Fibroblast of lung (primary cell): Measurements from ENCODE around the gene MTMR4. TPM values are rescaled to one million over a fixed set of nuclear protein-coding genes. Genes with fewer than 3 reads are reported as not detected.

ENCODE experiments used
- DNase-seq, 2 donors: peaks; one replicate each; pipeline versions ENCODE4 v3.0.0 to v3.0.0-alpha.2; 2010; ENCODE audit warnings: low read depth in 2 of 2
- H2AFZ ChIP-seq: 2 replicates; pipeline ENCODE4 v1.5.1; 2012; ENCODE audit warnings: low read length, control low read depth, inconsistent platforms
- H3K27ac ChIP-seq: 2 replicates; pipeline ENCODE4 v1.5.1; 2011; ENCODE audit warnings: low read length, control low read depth; ENCODE audit not compliant: insufficient read depth
- H3K27me3 ChIP-seq: 2 replicates; pipeline ENCODE4 v1.5.1; 2011; ENCODE audit warnings: mild to moderate bottlenecking, low read length; ENCODE audit not compliant: control insufficient read depth, insufficient read depth
- H3K36me3 ChIP-seq: 2 replicates; pipeline ENCODE4 v1.5.1; 2011; ENCODE audit warnings: low read length; ENCODE audit not compliant: control insufficient read depth, insufficient read depth
- H3K4me1 ChIP-seq: 2 replicates; pipeline ENCODE4 v1.5.1; 2011; ENCODE audit warnings: low read length; ENCODE audit not compliant: control insufficient read depth, insufficient read depth; ENCODE audit errors: extremely low read depth
- H3K4me2 ChIP-seq: 2 replicates; pipeline ENCODE4 v1.5.1; 2011; ENCODE audit warnings: low read length, control low read depth; ENCODE audit not compliant: insufficient read depth; ENCODE audit errors: extremely low read depth
- H3K4me3 ChIP-seq, 4 experiments: fragments of 200-600 bp in 1 of 4; sonication (generic) in 1 of 4; replicated peaks in 1 of 4; 2 replicates each; pipeline ENCODE4 v1.5.1; 2011 to 2016; ENCODE audit warnings: low read length in 4 of 4, low read depth in 3 of 4, mild to moderate bottlenecking in 3 of 4, control low read depth in 2 of 4, inconsistent platforms in 1 of 4, mixed read lengths in 1 of 4; ENCODE audit not compliant: insufficient read depth in 1 of 4; ENCODE audit errors: control extremely low read depth in 1 of 4
- H3K79me2 ChIP-seq: 2 replicates; pipeline ENCODE4 v1.5.1; 2012; ENCODE audit warnings: mild to moderate bottlenecking, low read length, inconsistent platforms; ENCODE audit not compliant: control insufficient read depth, insufficient read depth
- H3K9ac ChIP-seq: 2 replicates; pipeline ENCODE4 v1.5.1; 2011; ENCODE audit warnings: mild to moderate bottlenecking, low read length, control low read depth; ENCODE audit not compliant: insufficient read depth
- H3K9me3 ChIP-seq: 2 replicates; pipeline ENCODE4 v1.5.1; 2012; ENCODE audit warnings: low read depth, low read length; ENCODE audit not compliant: control insufficient read depth, insufficient read depth
- H4K20me1 ChIP-seq: 2 replicates; pipeline ENCODE4 v1.5.1; 2011; ENCODE audit warnings: low read length; ENCODE audit not compliant: control insufficient read depth, insufficient read depth; ENCODE audit errors: extremely low read depth
- CTCF ChIP-seq, 2 donors: IDR thresholded peaks in 1 of 2; conservative IDR thresholded peaks in 1 of 2; 1 replicate in 1 of 2; 2 replicates in 1 of 2; pipeline ENCODE4 v1.5.1; 2011 to 2012; ENCODE audit warnings: low read length in 2 of 2, control low read depth in 1 of 2, inconsistent platforms in 1 of 2, low read depth in 1 of 2, mild to moderate bottlenecking in 1 of 2
- EZH2 ChIP-seq: IDR thresholded peaks from 2 replicates; pipeline ENCODE4 v1.5.1; 2012; ENCODE audit warnings: low read length, control low read depth, mild to moderate bottlenecking; ENCODE audit errors: missing control alignments
- polyA plus RNA-seq, 2 donors: library from polyadenylated mRNA; depleted of rRNA in 1 of 2; stranded (reverse) in 1 of 2; unstranded in 1 of 2; fragments of >200 nt; gene quantifications; 2 replicates each; pipeline ENCODE4 v1.2.1, GENCODE V29; 2011 to 2012; ENCODE audit warnings: missing spikeins in 1 of 2
- total RNA-seq: library from RNA; depleted of rRNA; stranded (reverse); fragments of >200 nt; gene quantifications from 2 replicates; pipeline ENCODE4 v1.2.1, GENCODE V29; 2014

MTMR4 gene
- total and polyA plus RNA-seq, 2 donors (not counting 1 experiment from before 2014, with no cell fraction given): 22.1 to 40.0 TPM

- Histone ChIP-seq H3K27me3 (no peaks in the 10 kb centered on the region), H3K9ac (no peak overlapping the region), H3K79me2 (no peaks in the 10 kb centered on the region)
These were observed 45.5 kb downstream of the MTMR4 start for GRCh38 chr17:58468944-58469343.

GRCh38 chr17:58455491-58455890 lies 58.9 kb downstream of the MTMR4 start:
- Histone ChIP-seq H2AFZ (no peak overlapping the region), H3K9me3 (no peaks in the 10 kb centered on the region), H4K20me1 (no peaks in the 10 kb centered on the region), H3K4me1 (no peaks in the 10 kb centered on the region), H3K27me3 (no peaks in the 10 kb centered on the region), H3K4me2 (no peak overlapping the region), H3K36me3 (no peaks in the 10 kb centered on the region), H3K79me2 (no peaks in the 10 kb centered on the region), H3K27ac (no peak overlapping the region), H3K9ac (no peak overlapping the region), H3K4me3 (no peak overlapping the region)
- TF ChIP-seq EZH2: no peak
- TF ChIP-seq CTCF (conservative IDR thresholded peaks at IDR 0.05 in 1 of 2, IDR thresholded peaks at IDR 0.05 in 1 of 2; ENCODE audit: low read depth in 1 of 2, low read length in 2 of 2): no peak
- no peak for DNase-seq

More at GRCh38 chr17:58468944-58469343, 45.5 kb downstream of the MTMR4 start:
- DNase-seq: no peak
- H3K9me3 ChIP-seq: no peaks in the 10 kb centered on the region
- no peak overlapping the region for H3K4me3 ChIP-seq
- H3K4me2 ChIP-seq: no peak overlapping the region
- no peaks in the 10 kb centered on the region for H3K36me3 ChIP-seq
- no peak overlapping the region for H3K27ac ChIP-seq
- H3K4me1 ChIP-seq: no peaks in the 10 kb centered on the region
- H2AFZ ChIP-seq: no peak overlapping the region
- no peak for TF ChIP-seq CTCF (conservative IDR thresholded peaks at IDR 0.05 in 1 of 2, IDR thresholded peaks at IDR 0.05 in 1 of 2; ENCODE audit: low read depth in 1 of 2, low read length in 2 of 2)
- no peak for TF ChIP-seq EZH2
- no peaks in the 10 kb centered on the region for H4K20me1 ChIP-seq

GRCh38 chr17:58452738-58453137 lies 61.7 kb downstream of the MTMR4 start:
- no peak overlapping the region for H3K4me3 ChIP-seq
- H3K27me3 ChIP-seq: no peaks in the 10 kb centered on the region
- H3K9ac ChIP-seq: no peak overlapping the region
- H2AFZ ChIP-seq: no peak overlapping the region
- no peak for TF ChIP-seq CTCF (conservative IDR thresholded peaks at IDR 0.05 in 1 of 2, IDR thresholded peaks at IDR 0.05 in 1 of 2; ENCODE audit: low read depth in 1 of 2, low read length in 2 of 2)
- TF ChIP-seq EZH2: no peak
- H3K4me2 ChIP-seq: no peak overlapping the region
- no peaks in the 10 kb centered on the region for H3K79me2 ChIP-seq
- no peaks in the 10 kb centered on the region for H4K20me1 ChIP-seq
- H3K27ac ChIP-seq: no peak overlapping the region
- no peaks in the 10 kb centered on the region for H3K9me3 ChIP-seq
- H3K36me3 ChIP-seq: no peaks in the 10 kb centered on the region
- H3K4me1 ChIP-seq: no peaks in the 10 kb centered on the region
- DNase-seq: peak; percentile 1 to 16
